Gastrocnemius medialis (tissue), 4 donors: Measurements from ENCODE around the gene HNF4A.

Experiments used
- CTCF ChIP-seq, 5 experiments: fragments of 450-650 bp in 3 of 5; fragments of 200-600 bp in 2 of 5; sonication (generic) in 2 of 5; IDR thresholded peaks in 4 of 5; conservative IDR thresholded peaks in 1 of 5; 1 replicate in 4 of 5; 2 replicates in 1 of 5; pipeline ENCODE4 v1.5.1; 2016 to 2019; ENCODE audit warnings: antibody characterized with exemption in 5 of 5, mild to moderate bottlenecking in 3 of 5, moderate library complexity in 3 of 5
- POLR2A ChIP-seq, 2 donors: fragments of 450-650 bp; IDR thresholded peaks; one replicate each; pipeline ENCODE4 v1.6.1; 2017; ENCODE audit warnings: antibody characterized with exemption in 2 of 2, mild to moderate bottlenecking in 2 of 2, moderate library complexity in 2 of 2

- TF ChIP-seq CTCF (IDR thresholded peaks at IDR 0.05 in 4 of 5, conservative IDR thresholded peaks at IDR 0.05 in 1 of 5) (no peak), POLR2A (IDR thresholded peaks at IDR 0.05) (no peak)
Observed at GRCh38 chr20:44429419-44430269, 74.1 kb downstream of the HNF4A start.
